Lower leg skin (tissue), 3 donors: ENCODE results near the gene CCDC92.

Source experiments
- CTCF ChIP-seq, 3 donors: fragments of 450-650 bp; IDR thresholded peaks; one replicate each; pipeline ENCODE4 v1.5.1; 2016; ENCODE audit warnings: antibody characterized with exemption in 3 of 3, mild to moderate bottlenecking in 3 of 3, moderate library complexity in 2 of 3
- POLR2A ChIP-seq, 2 donors: fragments of 450-650 bp; IDR thresholded peaks; one replicate each; pipeline ENCODE4 v1.6.1; 2016 to 2017; ENCODE audit warnings: antibody characterized with exemption in 2 of 2, mild to moderate bottlenecking in 1 of 2, moderate library complexity in 1 of 2

- TF ChIP-seq CTCF (IDR thresholded peaks at IDR 0.05) (no peak), POLR2A (IDR thresholded peaks at IDR 0.05) (no peak)
These were observed 79.4 kb downstream of the CCDC92 start for GRCh38 chr12:123893276-123893675.
